ENCODE results near the gene TAF3. TPM values are rescaled to one million over a fixed set of nuclear protein-coding genes. Genes with fewer than 3 reads are reported as not detected.

Gene TAF3
- total RNA-seq, 2 donors from 2014 or later, result 15.6 to 20.0 TPM

GRCh38 chr10:8034466-8035005 lies 216.2 kb downstream of the TAF3 start:
- Mint-ChIP-seq H3K4me3 (no peak overlapping the region), H3K27me3 (peaks cover 49 to 57% of the 10 kb centered on the region in 2 donors), H3K9me3 (no peaks in the 10 kb centered on the region), H3K36me3 (peaks cover 6% of the 10 kb centered on the region), H3K4me1 (ENCODE audit: low read depth in 2 of 2) (peaks cover 18 to 25% of the 10 kb centered on the region in 2 donors), H3K27ac (no peak overlapping the region)
- DNase-seq (ENCODE audit: low spot score) (no peak), ATAC-seq (no peak)

- Mint-ChIP-seq H3K4me3 (peak overlapping the region; percentile 33), H3K9me3 (no peaks in the 10 kb centered on the region), H3K27ac (peak overlapping the region in 1 of 2 donors; percentile 28), H3K36me3 (peaks cover 6% of the 10 kb centered on the region), H3K27me3 (peaks cover 53 to 63% of the 10 kb centered on the region in 2 donors), H3K4me1 (ENCODE audit: low read depth in 2 of 2) (peaks cover 21 to 26% of the 10 kb centered on the region in 2 donors)
- DNase-seq (ENCODE audit: low spot score), result no peak
- no peak for ATAC-seq
These were observed 216.8 kb downstream of the TAF3 start for GRCh38 chr10:8035006-8035640.

GRCh38 chr10:8035641-8036470 lies 217.6 kb downstream of the TAF3 start:
- Mint-ChIP-seq H3K27ac (peak overlapping the region in 1 of 2 donors; percentile 28), H3K9me3 (no peaks in the 10 kb centered on the region), H3K4me1 (ENCODE audit: low read depth in 2 of 2) (peaks cover 21 to 26% of the 10 kb centered on the region in 2 donors), H3K36me3 (peaks cover 6% of the 10 kb centered on the region), H3K4me3 (peak overlapping the region; percentile 33), H3K27me3 (peaks cover 49 to 70% of the 10 kb centered on the region in 2 donors)
- DNase-seq (ENCODE audit: low spot score), result no peak
- no peak for ATAC-seq

GRCh38 chr10:8036506-8037198 lies 218.3 kb downstream of the TAF3 start:
- DNase-seq (ENCODE audit: low spot score) (no peak), ATAC-seq (no peak)
- Mint-ChIP-seq H3K4me3 (no peak overlapping the region), H3K9me3 (no peaks in the 10 kb centered on the region), H3K4me1 (ENCODE audit: low read depth in 2 of 2) (peaks cover 22 to 26% of the 10 kb centered on the region in 2 donors), H3K27ac (no peak overlapping the region), H3K27me3 (peaks cover 50 to 74% of the 10 kb centered on the region in 2 donors), H3K36me3 (peaks cover 6% of the 10 kb centered on the region)

- H3K4me3 Mint-ChIP-seq, result peak overlapping the region; percentile 32
- peaks cover 26 to 27% of the 10 kb centered on the region in 2 donors for H3K4me1 Mint-ChIP-seq (ENCODE audit: low read depth in 2 of 2)
- peaks cover 6% of the 10 kb centered on the region for H3K36me3 Mint-ChIP-seq
- peaks cover 52 to 74% of the 10 kb centered on the region in 2 donors for H3K27me3 Mint-ChIP-seq
- DNase-seq (ENCODE audit: low spot score) (no peak), ATAC-seq (no peak)
- H3K27ac Mint-ChIP-seq, result no peak overlapping the region
- H3K9me3 Mint-ChIP-seq, result no peaks in the 10 kb centered on the region
These were observed 219.0 kb downstream of the TAF3 start for GRCh38 chr10:8037199-8037801.

GRCh38 chr10:8037941-8038894 lies 219.9 kb downstream of the TAF3 start:
- no peak for ATAC-seq
- H3K4me3 Mint-ChIP-seq, result no peak overlapping the region
- peaks cover 12% of the 10 kb centered on the region for H3K36me3 Mint-ChIP-seq
- H3K27ac Mint-ChIP-seq, result peak overlapping the region; percentile 4 to 45
- H3K9me3 Mint-ChIP-seq, result no peaks in the 10 kb centered on the region
- H3K4me1 Mint-ChIP-seq (ENCODE audit: low read depth in 2 of 2), result peaks cover 34 to 35% of the 10 kb centered on the region in 2 donors
- no peak for DNase-seq (ENCODE audit: low spot score)
- H3K27me3 Mint-ChIP-seq, result peaks cover 55 to 74% of the 10 kb centered on the region in 2 donors

- DNase-seq (ENCODE audit: low spot score) (no peak), ATAC-seq (no peak)
- H3K36me3 Mint-ChIP-seq, result peaks cover 12% of the 10 kb centered on the region
- H3K4me1 Mint-ChIP-seq (ENCODE audit: low read depth in 2 of 2), result peaks cover 44 to 45% of the 10 kb centered on the region in 2 donors
- H3K27me3 Mint-ChIP-seq, result peaks cover 61 to 80% of the 10 kb centered on the region in 2 donors
- H3K9me3 Mint-ChIP-seq, result no peaks in the 10 kb centered on the region
- no peak overlapping the region for H3K4me3 Mint-ChIP-seq
- no peak overlapping the region for H3K27ac Mint-ChIP-seq
These were observed 221.1 kb downstream of the TAF3 start for GRCh38 chr10:8039321-8039881.

- Mint-ChIP-seq H3K27me3 (peaks cover 64 to 86% of the 10 kb centered on the region in 2 donors), H3K4me3 (no peak overlapping the region), H3K27ac (no peak overlapping the region), H3K36me3 (peaks cover 12% of the 10 kb centered on the region), H3K4me1 (ENCODE audit: low read depth in 2 of 2) (peaks cover 49 to 50% of the 10 kb centered on the region in 2 donors), H3K9me3 (no peaks in the 10 kb centered on the region)
- ATAC-seq, result no peak
- no peak for DNase-seq (ENCODE audit: low spot score)
These were observed 222.3 kb downstream of the TAF3 start for GRCh38 chr10:8040651-8041050.

- Mint-ChIP-seq H3K4me1 (ENCODE audit: low read depth in 2 of 2) (peaks cover 57 to 58% of the 10 kb centered on the region in 2 donors), H3K4me3 (no peak overlapping the region), H3K27ac (no peak overlapping the region), H3K9me3 (no peaks in the 10 kb centered on the region), H3K27me3 (peaks cover 69 to 93% of the 10 kb centered on the region in 2 donors), H3K36me3 (peaks cover 12% of the 10 kb centered on the region)
- DNase-seq (ENCODE audit: low spot score) (no peak), ATAC-seq (no peak)
These were observed 223.1 kb downstream of the TAF3 start for GRCh38 chr10:8041284-8041991.

GRCh38 chr10:8041992-8042720 lies 223.9 kb downstream of the TAF3 start:
- Mint-ChIP-seq H3K36me3 (peaks cover 12% of the 10 kb centered on the region), H3K4me3 (peak overlapping the region; percentile 51), H3K4me1 (ENCODE audit: low read depth in 2 of 2) (peaks cover 57 to 65% of the 10 kb centered on the region in 2 donors), H3K27ac (peak overlapping the region in 1 of 2 donors; percentile 23), H3K9me3 (no peaks in the 10 kb centered on the region), H3K27me3 (peaks cover 72 to 98% of the 10 kb centered on the region in 2 donors)
- ATAC-seq (no peak), DNase-seq (ENCODE audit: low spot score) (no peak)

Data from natural killer cell treated with Interleukin-12 subunit alpha and Interleukin-12 subunit beta and Interleukin-15 and Interleukin-18, amount 100 ng/mL, for 72 hours (primary cell).